Testis (tissue), 2 donors: ENCODE data around the gene WDHD1.

Experiments used
- POLR2A ChIP-seq: fragments of 450-650 bp; IDR thresholded peaks from one replicate; pipeline ENCODE4 v1.6.1; 2017; ENCODE audit warnings: antibody characterized with exemption, mild to moderate bottlenecking, moderate library complexity
- TF ChIP-seq, protein P1 (sequence below), 3 experiments: fragments of 450-650 bp in 2 of 3; fragments of 200-600 bp in 1 of 3; sonication (generic) in 1 of 3; IDR thresholded peaks; one replicate each; pipeline ENCODE4 v1.5.1; 2016 to 2019; ENCODE audit warnings: antibody characterized with exemption in 3 of 3, mild to moderate bottlenecking in 2 of 3, moderate library complexity in 1 of 3

DNA sequence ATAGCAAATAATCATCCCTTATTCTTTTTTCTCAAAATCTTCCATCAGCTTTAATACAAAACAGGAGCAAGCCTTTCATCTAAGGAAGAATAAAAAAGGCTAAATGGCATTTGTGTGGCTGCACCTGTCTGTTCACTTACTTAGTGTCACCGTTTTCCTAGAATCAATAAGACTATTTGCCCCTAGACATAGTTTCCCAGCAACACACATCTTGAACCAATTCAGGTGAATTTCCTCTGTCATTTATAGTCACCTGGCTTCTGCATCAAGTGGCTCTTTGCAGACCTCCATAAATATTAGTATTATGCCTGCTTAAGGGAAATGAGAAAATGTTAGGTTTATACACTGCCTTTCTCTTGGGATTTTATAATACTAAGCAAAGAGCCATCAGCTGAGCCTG, 106.8 kb downstream of the WDHD1 start:
- TF ChIP-seq, protein P1, sequence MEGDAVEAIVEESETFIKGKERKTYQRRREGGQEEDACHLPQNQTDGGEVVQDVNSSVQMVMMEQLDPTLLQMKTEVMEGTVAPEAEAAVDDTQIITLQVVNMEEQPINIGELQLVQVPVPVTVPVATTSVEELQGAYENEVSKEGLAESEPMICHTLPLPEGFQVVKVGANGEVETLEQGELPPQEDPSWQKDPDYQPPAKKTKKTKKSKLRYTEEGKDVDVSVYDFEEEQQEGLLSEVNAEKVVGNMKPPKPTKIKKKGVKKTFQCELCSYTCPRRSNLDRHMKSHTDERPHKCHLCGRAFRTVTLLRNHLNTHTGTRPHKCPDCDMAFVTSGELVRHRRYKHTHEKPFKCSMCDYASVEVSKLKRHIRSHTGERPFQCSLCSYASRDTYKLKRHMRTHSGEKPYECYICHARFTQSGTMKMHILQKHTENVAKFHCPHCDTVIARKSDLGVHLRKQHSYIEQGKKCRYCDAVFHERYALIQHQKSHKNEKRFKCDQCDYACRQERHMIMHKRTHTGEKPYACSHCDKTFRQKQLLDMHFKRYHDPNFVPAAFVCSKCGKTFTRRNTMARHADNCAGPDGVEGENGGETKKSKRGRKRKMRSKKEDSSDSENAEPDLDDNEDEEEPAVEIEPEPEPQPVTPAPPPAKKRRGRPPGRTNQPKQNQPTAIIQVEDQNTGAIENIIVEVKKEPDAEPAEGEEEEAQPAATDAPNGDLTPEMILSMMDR (IDR thresholded peaks at IDR 0.05): no peak
- TF ChIP-seq POLR2A: no peak
